RWPE2 (cell line): Measurements from ENCODE around the gene TP63.

Experiments
- ATAC-seq: fragments of 200-7000 bp; cut with Tn5 transposase; 3 replicates; pipeline ENCODE4 v1.9.1; 2021; ENCODE audit warnings: low read depth
- DNase-seq: peaks from one replicate; pipeline ENCODE4 v3.0.0-alpha.2; 2020; ENCODE audit warnings: low spot score
- H3K27ac ChIP-seq: fragments of 450-650 bp; 2 replicates; pipeline ENCODE4 v1.5.1; 2017; ENCODE audit warnings: mild to moderate bottlenecking; ENCODE audit not compliant: poor library complexity, severe bottlenecking
- H3K27me3 ChIP-seq: fragments of 250-450 bp; sonication (Bioruptor Pico); 2 replicates; pipeline ENCODE4 v1.5.1; 2021; ENCODE audit warnings: mild to moderate bottlenecking, moderate library complexity; ENCODE audit not compliant: insufficient read depth, poor library complexity, severe bottlenecking
- H3K36me3 ChIP-seq: fragments of 250-450 bp; sonication (Bioruptor Pico); 2 replicates; pipeline ENCODE4 v1.5.1; 2020; ENCODE audit warnings: low read depth, mild to moderate bottlenecking, moderate library complexity
- H3K4me1 ChIP-seq: fragments of 250-450 bp; sonication (Bioruptor Pico); 2 replicates; pipeline ENCODE4 v1.5.1; 2021; ENCODE audit warnings: mild to moderate bottlenecking, moderate library complexity; ENCODE audit not compliant: insufficient read depth, poor library complexity, severe bottlenecking
- H3K4me3 ChIP-seq: fragments of 250-450 bp; sonication (Bioruptor Pico); 2 replicates; pipeline ENCODE4 v1.5.1; 2021; ENCODE audit warnings: mild to moderate bottlenecking, moderate library complexity; ENCODE audit not compliant: severe bottlenecking
- H3K9me3 ChIP-seq: fragments of 250-450 bp; sonication (Bioruptor Pico); 2 replicates; pipeline ENCODE4 v1.5.1; 2021; ENCODE audit warnings: mild to moderate bottlenecking, moderate library complexity; ENCODE audit not compliant: severe bottlenecking
- TF ChIP-seq, protein P1 (sequence below): fragments of 450-650 bp; IDR thresholded peaks from one replicate; pipeline ENCODE4 v1.5.1; 2017; ENCODE audit warnings: mild to moderate bottlenecking, moderate library complexity; ENCODE audit not compliant: poor library complexity, severe bottlenecking

The TP63 gene

DNA sequence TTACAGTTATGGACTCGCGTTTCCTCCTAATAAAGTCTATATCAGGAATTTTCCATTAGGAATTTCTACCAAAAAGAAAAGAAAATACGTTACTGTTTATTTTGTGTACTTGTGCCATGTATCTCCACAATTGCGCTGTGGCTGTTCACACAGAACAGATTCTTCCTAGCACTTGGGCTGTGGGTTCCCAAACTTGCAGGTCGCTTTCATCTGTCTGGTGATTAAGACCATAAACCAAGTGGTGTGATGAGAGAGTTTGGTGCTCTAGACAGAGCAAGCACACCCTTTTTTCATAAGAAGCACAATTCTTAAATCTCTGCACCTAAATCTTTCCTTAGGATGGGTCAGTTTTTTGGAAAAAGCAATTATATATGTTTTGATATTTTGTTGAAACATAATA is 203.3 kb downstream of the TP63 start:
- Histone ChIP-seq H3K9me3 (no peaks in the 10 kb centered on the region), H3K4me3 (no peak overlapping the region), H3K27ac (peak overlapping the region; percentile 98), H3K27me3 (no peaks in the 10 kb centered on the region), H3K4me1 (peaks cover 64% of the 10 kb centered on the region), H3K36me3 (peaks cover 44% of the 10 kb centered on the region)
- TF ChIP-seq, protein P1, sequence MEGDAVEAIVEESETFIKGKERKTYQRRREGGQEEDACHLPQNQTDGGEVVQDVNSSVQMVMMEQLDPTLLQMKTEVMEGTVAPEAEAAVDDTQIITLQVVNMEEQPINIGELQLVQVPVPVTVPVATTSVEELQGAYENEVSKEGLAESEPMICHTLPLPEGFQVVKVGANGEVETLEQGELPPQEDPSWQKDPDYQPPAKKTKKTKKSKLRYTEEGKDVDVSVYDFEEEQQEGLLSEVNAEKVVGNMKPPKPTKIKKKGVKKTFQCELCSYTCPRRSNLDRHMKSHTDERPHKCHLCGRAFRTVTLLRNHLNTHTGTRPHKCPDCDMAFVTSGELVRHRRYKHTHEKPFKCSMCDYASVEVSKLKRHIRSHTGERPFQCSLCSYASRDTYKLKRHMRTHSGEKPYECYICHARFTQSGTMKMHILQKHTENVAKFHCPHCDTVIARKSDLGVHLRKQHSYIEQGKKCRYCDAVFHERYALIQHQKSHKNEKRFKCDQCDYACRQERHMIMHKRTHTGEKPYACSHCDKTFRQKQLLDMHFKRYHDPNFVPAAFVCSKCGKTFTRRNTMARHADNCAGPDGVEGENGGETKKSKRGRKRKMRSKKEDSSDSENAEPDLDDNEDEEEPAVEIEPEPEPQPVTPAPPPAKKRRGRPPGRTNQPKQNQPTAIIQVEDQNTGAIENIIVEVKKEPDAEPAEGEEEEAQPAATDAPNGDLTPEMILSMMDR: no peak
- peak; percentile 39; the same call in 1 of the 3 replicates for ATAC-seq
- no peak for DNase-seq

DNA sequence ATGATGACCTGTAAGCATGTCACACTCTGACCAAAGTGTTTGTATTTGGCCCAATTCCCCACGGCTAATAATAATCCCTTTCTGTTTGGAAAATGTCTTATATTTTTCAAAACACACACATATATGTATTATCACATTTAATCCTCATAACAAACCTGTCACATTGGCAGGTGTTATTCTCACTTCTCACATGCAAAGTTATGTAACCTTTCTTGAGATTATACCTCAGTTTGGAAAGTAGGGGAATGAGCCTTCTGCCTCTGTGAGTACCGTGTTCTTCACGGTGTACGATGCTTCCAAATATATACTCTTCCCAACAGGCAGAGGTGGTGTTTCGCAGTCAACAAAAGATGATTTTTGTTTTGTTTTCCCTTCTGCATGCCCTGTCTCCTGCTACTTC is 205.6 kb downstream of the TP63 start:
- Histone ChIP-seq H3K27me3 (no peaks in the 10 kb centered on the region), H3K27ac (peak overlapping the region; percentile 98), H3K9me3 (no peaks in the 10 kb centered on the region), H3K36me3 (peaks cover 31% of the 10 kb centered on the region), H3K4me1 (peaks cover 87% of the 10 kb centered on the region), H3K4me3 (no peak overlapping the region)
- no peak for ATAC-seq
- TF ChIP-seq, protein P1: no peak
- no peak for DNase-seq

DNA sequence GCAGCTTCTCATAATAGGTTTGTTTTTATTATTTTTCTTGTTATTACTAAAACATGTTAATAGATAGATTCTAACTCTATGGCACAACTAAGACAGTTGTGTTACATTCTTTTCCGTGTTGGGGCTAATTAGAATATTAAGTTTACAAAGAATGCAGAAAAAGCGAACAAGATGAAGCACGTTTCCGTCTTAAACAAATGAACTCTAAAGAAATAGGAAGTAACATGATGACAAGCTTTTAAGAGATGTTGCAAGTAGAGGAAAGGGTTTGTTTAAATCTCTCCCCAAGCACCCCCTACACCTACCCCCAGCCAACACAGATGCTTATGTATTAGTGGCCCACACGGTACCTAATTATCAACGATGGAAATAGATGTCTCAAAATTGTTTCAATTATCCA is 207.1 kb downstream of the TP63 start:
- peaks cover 94% of the 10 kb centered on the region for H3K4me1 ChIP-seq
- H3K4me3 ChIP-seq: no peak overlapping the region
- H3K27ac ChIP-seq: peak overlapping the region; percentile 98
- DNase-seq (no peak), ATAC-seq (no peak)
- no peaks in the 10 kb centered on the region for H3K27me3 ChIP-seq
- no peaks in the 10 kb centered on the region for H3K9me3 ChIP-seq
- TF ChIP-seq, protein P1: no peak
- peaks cover 32% of the 10 kb centered on the region for H3K36me3 ChIP-seq

DNA sequence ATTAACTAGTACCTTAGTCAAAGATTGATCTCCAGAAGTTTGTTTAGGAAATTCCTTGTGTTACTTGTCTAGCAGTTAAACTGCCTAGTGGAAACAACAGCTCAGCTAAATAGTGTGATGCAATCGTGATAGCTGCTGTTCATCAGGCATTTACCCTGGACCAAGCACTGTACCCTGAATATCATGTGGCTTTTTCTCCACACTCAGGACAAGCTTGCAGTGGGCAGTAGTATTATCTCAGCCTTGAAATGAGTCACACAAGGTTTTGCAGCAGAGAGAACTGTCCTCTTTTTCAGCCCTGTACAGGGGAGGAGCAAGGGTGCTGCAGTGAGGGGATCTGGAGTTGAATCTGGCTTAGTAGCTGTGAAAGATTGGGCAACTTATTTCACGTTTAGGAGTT is 208.4 kb downstream of the TP63 start:
- Histone ChIP-seq H3K27me3 (no peaks in the 10 kb centered on the region), H3K4me1 (peaks cover 89% of the 10 kb centered on the region), H3K36me3 (peaks cover 40% of the 10 kb centered on the region), H3K4me3 (no peak overlapping the region), H3K27ac (peak overlapping the region; percentile 98), H3K9me3 (no peaks in the 10 kb centered on the region)
- TF ChIP-seq, protein P1: no peak
- DNase-seq (no peak), ATAC-seq (peak; percentile 74)

DNA sequence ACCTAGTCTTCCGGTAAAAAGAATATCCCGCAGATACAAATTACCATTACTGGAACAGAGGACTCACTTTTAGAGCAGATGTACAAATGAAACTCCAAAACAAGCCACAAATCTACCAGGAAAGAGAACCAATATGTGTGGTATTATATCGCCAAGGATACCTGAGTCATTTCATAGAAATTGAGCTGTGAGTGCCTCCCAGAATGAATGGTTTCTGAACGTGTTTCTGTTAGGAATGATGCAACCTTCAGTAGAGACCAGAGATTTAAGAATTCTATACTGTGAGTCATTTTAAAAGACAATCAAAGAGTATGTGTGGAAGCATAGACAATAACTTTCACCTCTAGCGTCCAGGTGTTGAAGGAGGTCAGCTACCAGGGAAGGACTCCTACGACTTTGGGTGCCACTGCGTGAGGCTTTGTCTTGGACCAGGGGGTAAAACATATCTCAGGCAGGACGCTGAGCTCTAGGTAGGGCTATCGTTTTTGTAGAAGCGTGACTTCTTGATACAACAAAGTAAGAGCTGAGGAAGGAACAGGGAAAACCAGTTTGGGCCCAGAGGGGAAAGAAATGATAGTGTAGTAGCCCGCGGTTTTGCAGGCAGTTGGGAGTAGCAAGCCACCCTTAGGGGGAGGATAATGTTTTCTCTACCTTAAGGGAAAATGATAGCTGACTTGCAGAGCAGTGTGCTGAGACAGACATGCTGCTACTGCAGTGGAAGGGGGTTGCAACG is 210.4 kb downstream of the TP63 start:
- no peak overlapping the region for H3K4me3 ChIP-seq
- H3K27ac ChIP-seq: peak overlapping the region; percentile 98
- peaks cover 71% of the 10 kb centered on the region for H3K4me1 ChIP-seq
- ATAC-seq (peak; percentile 80), DNase-seq (no peak)
- no peaks in the 10 kb centered on the region for H3K27me3 ChIP-seq
- TF ChIP-seq, protein P1: no peak
- no peaks in the 10 kb centered on the region for H3K9me3 ChIP-seq
- H3K36me3 ChIP-seq: peaks cover 51% of the 10 kb centered on the region
